ENCODE measurements around the gene PLBD2.

- TF ChIP-seq TAF1 (conservative IDR thresholded peaks at IDR 0.05) (no peak), CTCF (IDR thresholded peaks at IDR 0.05; ENCODE audit: low read depth, low read length, missing input control) (no peak), ZBTB33 (IDR thresholded peaks at IDR 0.05) (no peak), JUND (IDR thresholded peaks at IDR 0.05) (no peak), HNF4G (IDR thresholded peaks at IDR 0.05) (no peak), REST (IDR thresholded peaks at IDR 0.05) (no peak), SP1 (IDR thresholded peaks at IDR 0.05) (no peak), ATF3 (IDR thresholded peaks at IDR 0.05) (no peak), YY1 (IDR thresholded peaks at IDR 0.05) (no peak), MAX (IDR thresholded peaks at IDR 0.05) (no peak), FOXA1 (IDR thresholded peaks at IDR 0.05) (no peak)
These were observed 15.1 kb downstream of the PLBD2 start for GRCh38 chr12:113373440-113373839.
